ENCODE data around the gene ARPP21.

GRCh38 chr3:35748144-35748543 lies 108.8 kb downstream of the ARPP21 start:
- TF ChIP-seq CTCF (conservative IDR thresholded peaks at IDR 0.05; ENCODE audit: low read length) (no peak), EZH2phosphoT487 (IDR thresholded peaks at IDR 0.05; ENCODE audit: borderline replicate concordance, low read depth, low read length) (no peak)

Measured in OCI-LY7 (cell line).